Epithelial cell of alveolus of lung (primary cell): ENCODE measurements around the gene DNAJB5. TPM values are rescaled to one million over a fixed set of nuclear protein-coding genes. Genes with fewer than 3 reads are reported as not detected.

Source experiments
- total RNA-seq: library from RNA; depleted of rRNA; stranded (reverse); fragments of >200 nt; gene quantifications from 2 replicates; pipeline ENCODE4 v1.2.1, GENCODE V29; 2015

DNAJB5 gene
- 14.5 and 23.1 TPM in 2 replicates for total RNA-seq

DNA sequence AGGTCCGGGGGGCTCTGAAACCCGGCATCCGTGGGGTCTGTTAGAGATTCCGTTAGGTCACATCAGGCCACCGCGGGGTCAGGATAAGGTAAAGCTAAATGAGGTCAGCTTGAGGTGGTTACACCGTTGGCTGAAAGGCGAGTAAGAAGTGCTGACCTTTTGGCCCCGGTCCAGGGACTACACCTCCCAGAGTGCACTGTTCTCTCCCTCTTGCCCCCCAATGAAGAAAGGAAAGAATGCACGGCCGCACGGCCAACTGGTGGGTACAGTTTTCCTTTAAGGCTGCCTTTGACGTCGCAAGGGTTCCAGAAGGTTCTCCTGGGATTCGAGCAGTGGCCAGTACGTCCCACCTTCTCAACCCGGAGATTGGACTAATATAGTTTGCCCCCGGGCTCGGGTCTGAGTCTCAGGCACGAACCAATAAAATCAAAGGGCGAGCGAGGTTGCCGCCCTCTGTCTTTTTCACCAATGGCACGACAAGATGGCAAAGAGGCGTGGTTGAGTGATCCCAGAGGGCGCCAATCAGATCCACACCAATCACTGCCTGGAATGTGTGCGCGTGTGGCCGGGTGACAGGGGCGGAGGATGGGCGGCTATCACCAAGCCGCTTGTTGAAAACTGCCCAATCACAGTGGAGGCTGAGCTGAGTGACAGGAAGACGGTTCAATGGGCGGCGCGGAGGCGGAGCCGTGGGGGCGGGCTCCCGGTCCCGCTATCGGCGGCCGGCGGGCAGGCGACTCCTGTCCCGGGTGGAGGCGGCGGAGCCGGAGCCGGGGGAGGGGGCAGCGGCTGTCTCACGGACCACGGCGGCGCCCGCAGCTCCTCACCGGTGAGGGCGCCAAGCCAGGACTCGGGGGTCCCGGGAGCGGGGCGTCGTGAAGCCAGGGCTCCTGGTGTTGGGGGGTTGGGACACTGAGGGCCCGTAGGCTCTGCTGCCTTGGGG is at the start of gene DNAJB5:
Gene DNAJB5 (plus strand): TSS at position 743 of the 943 bp plus-strand sequence. CDS start 886 bp downstream, outside the sequence.

GRCh38 chr9:34957492-34958410 is 31.8 kb upstream of the DNAJB5 start, which contains the start of gene PHF24:
Gene PHF24, plus strand, starts transcription at chr9:34958285. Its CDS starts 13,014 bp downstream, at chr9:34971299.

Other genes with a start within 250 kb of the DNAJB5 start
- gene PHF24, start 31.5 kb upstream of the DNAJB5 start, total RNA-seq, result 0.40 TPM in 1 of 2 replicates, not detected in the other
- 137 and 313 TPM in 2 replicates for gene VCP, start 82.9 kb downstream of the DNAJB5 start, total RNA-seq
- 18.2 and 22.6 TPM in 2 replicates for gene FANCG, start 90.2 kb downstream of the DNAJB5 start, total RNA-seq
- gene PIGO, start 106.8 kb downstream of the DNAJB5 start, total RNA-seq, result 19.3 and 24.2 TPM in 2 replicates
- 168 and 195 TPM in 2 replicates for gene STOML2, start 113.4 kb downstream of the DNAJB5 start, total RNA-seq
- 19.8 and 25.6 TPM in 2 replicates for gene ATOSB, start 126.1 kb downstream of the DNAJB5 start, total RNA-seq
- gene UNC13B, start 172.3 kb downstream of the DNAJB5 start, total RNA-seq, result 8.0 and 10.7 TPM in 2 replicates